H1 (cell line): ENCODE measurements around the gene SLFNL1. TPM values are rescaled to one million over a fixed set of nuclear protein-coding genes. Genes with fewer than 3 reads are reported as not detected.

Experiments
- CTCF ChIA-PET: fragments of 300-600 bp; sonication (Branson Sonifier 250); formaldehyde crosslinking; loops from one replicate; lab custom pipeline; 2021; ENCODE audit not compliant: partially characterized antibody; lab: Charles Lee
- POLR2A ChIA-PET: fragments of 300-600 bp; sonication (Branson Sonifier 250); formaldehyde crosslinking; loops from one replicate; lab custom pipeline; 2021; ENCODE audit warnings: inconsistent platforms; ENCODE audit not compliant: partially characterized antibody; lab: Charles Lee
- DNase-seq, 2 experiments: peaks; one replicate each; pipeline versions ENCODE4 v3.0.0 to v3.0.0-alpha.2; 2010 to 2022; ENCODE audit warnings: low spot score in 2 of 2, low read depth in 1 of 2, mixed read lengths in 1 of 2
- FAIRE-seq: peaks from 2 replicates; lab custom pipeline; 2011; peaks lifted over from hg19 to GRCh38; lab: Jason Lieb, UNC
- H2AFZ ChIP-seq: 2 replicates; pipeline ENCODE4 v1.8.1; 2012; ENCODE audit warnings: low read length, inconsistent platforms
- H2AK5ac ChIP-seq: 2 replicates; pipeline ENCODE4 v1.6.1; 2013; ENCODE audit warnings: low read depth, low read length
- H2BK120ac ChIP-seq: replicated peaks from 2 replicates; pipeline ENCODE3; 2013; ENCODE audit warnings: low read depth, low read length, inconsistent platforms
- H2BK12ac ChIP-seq: 2 replicates; pipeline ENCODE4 v1.6.1; 2013; ENCODE audit warnings: low read depth, low read length
- H2BK15ac ChIP-seq: 2 replicates; pipeline ENCODE4 v1.6.1; 2013; ENCODE audit warnings: low read length
- H2BK20ac ChIP-seq: 2 replicates; pipeline ENCODE4 v1.6.1; 2013; ENCODE audit warnings: low read length
- H2BK5ac ChIP-seq: 2 replicates; pipeline ENCODE4 v1.6.1; 2013; ENCODE audit warnings: low read depth, low read length
- H3K14ac ChIP-seq: 2 replicates; pipeline ENCODE4 v1.6.1; 2013; ENCODE audit warnings: inconsistent platforms; ENCODE audit not compliant: insufficient read length
- H3K18ac ChIP-seq: 2 replicates; pipeline ENCODE4 v1.6.1; 2013; ENCODE audit warnings: low read length; ENCODE audit errors: extremely low read depth
- H3K23ac ChIP-seq: 2 replicates; pipeline ENCODE4 v1.6.1; 2013; ENCODE audit warnings: inconsistent platforms; ENCODE audit not compliant: insufficient read length
- H3K23me2 ChIP-seq: 2 replicates; pipeline ENCODE4 v1.6.1; 2013; ENCODE audit warnings: low read depth, low read length
- H3K27ac ChIP-seq: 2 replicates; pipeline ENCODE4 v1.6.1; 2011; ENCODE audit warnings: low read depth, low read length, inconsistent platforms
- H3K27me3 ChIP-seq, 4 experiments: replicated peaks in 1 of 4; 1 replicate in 1 of 4; 2 replicates in 3 of 4; pipeline versions ENCODE4 v1.6.1 to v1.8.1; 2011 to 2013; ENCODE audit warnings: low read length in 3 of 4, mild to moderate bottlenecking in 3 of 4, inconsistent platforms in 2 of 4, mixed read lengths in 2 of 4, moderate library complexity in 1 of 4; ENCODE audit not compliant: control insufficient read depth in 3 of 4, insufficient read depth in 3 of 4; ENCODE audit errors: extremely low read depth in 1 of 4
- H3K36me3 ChIP-seq, 4 experiments: 2 replicates each; pipeline versions ENCODE4 v1.6.1 to v1.8.1; 2011 to 2013; ENCODE audit warnings: mild to moderate bottlenecking in 4 of 4, low read length in 3 of 4, moderate library complexity in 2 of 4, control low read depth in 1 of 4, inconsistent platforms in 1 of 4; ENCODE audit not compliant: insufficient read depth in 4 of 4, control insufficient read depth in 2 of 4
- H3K4ac ChIP-seq: replicated peaks from 2 replicates; pipeline ENCODE3; 2013; ENCODE audit warnings: low read length, low read depth, mixed read lengths, inconsistent platforms; ENCODE audit not compliant: insufficient read length
- H3K4me1 ChIP-seq, 4 experiments: replicated peaks in 1 of 4; 1 replicate in 1 of 4; 2 replicates in 3 of 4; pipeline versions ENCODE4 v1.6.1 to v1.8.1; 2011 to 2013; ENCODE audit warnings: low read length in 3 of 4, inconsistent platforms in 2 of 4, mixed read lengths in 1 of 4; ENCODE audit not compliant: insufficient read depth in 4 of 4, control insufficient read depth in 3 of 4
- H3K4me2 ChIP-seq, 2 experiments: 2 replicates each; pipeline versions ENCODE4 v1.6.1 to v1.8.1; 2011 to 2013; ENCODE audit warnings: low read depth in 2 of 2, low read length in 2 of 2, control low read depth in 1 of 2, inconsistent platforms in 1 of 2, mild to moderate bottlenecking in 1 of 2; ENCODE audit not compliant: insufficient read depth in 1 of 2
- H3K4me3 ChIP-seq, 4 experiments: fragments of 200-600, 300-600 bp in 1 of 4; sonication (generic), shearing (Covaris generic), sonication (Bioruptor Twin) in 1 of 4; 2 replicates each; pipeline versions ENCODE4 v1.5.1 to v1.8.1; 2011 to 2016; ENCODE audit warnings: low read length in 4 of 4, low read depth in 3 of 4, control low read depth in 2 of 4, inconsistent platforms in 2 of 4, mild to moderate bottlenecking in 2 of 4, mixed read lengths in 1 of 4, moderate library complexity in 1 of 4; ENCODE audit not compliant: insufficient read depth in 2 of 4; ENCODE audit errors: extremely low read depth in 1 of 4
- H3K56ac ChIP-seq: replicated peaks from 2 replicates; pipeline ENCODE3; 2013; ENCODE audit warnings: low read depth, mild to moderate bottlenecking, mixed read lengths, low read length, inconsistent platforms; ENCODE audit not compliant: insufficient read length
- H3K79me1 ChIP-seq: 2 replicates; pipeline ENCODE4 v1.6.1; 2013; ENCODE audit warnings: low read depth, low read length, control low read depth
- H3K79me2 ChIP-seq, 2 experiments: 2 replicates each; pipeline versions ENCODE4 v1.6.1 to v1.8.1; 2012 to 2013; ENCODE audit warnings: low read length in 2 of 2, mild to moderate bottlenecking in 2 of 2, inconsistent platforms in 1 of 2; ENCODE audit not compliant: insufficient read depth in 2 of 2, control insufficient read depth in 1 of 2
- H3K9ac ChIP-seq, 4 experiments: replicated peaks in 1 of 4; 1 replicate in 1 of 4; 2 replicates in 3 of 4; pipeline versions ENCODE4 v1.6.1 to v1.8.1; 2011 to 2013; ENCODE audit warnings: low read depth in 3 of 4, low read length in 3 of 4, control low read depth in 2 of 4, mild to moderate bottlenecking in 2 of 4, moderate library complexity in 2 of 4, inconsistent platforms in 1 of 4; ENCODE audit errors: extremely low read depth in 1 of 4
- H3K9me3 ChIP-seq, 2 experiments: 2 replicates each; pipeline versions ENCODE4 v1.6.1 to v1.8.1; 2012 to 2013; ENCODE audit warnings: mild to moderate bottlenecking in 2 of 2, moderate library complexity in 2 of 2, control low read depth in 1 of 2, inconsistent platforms in 1 of 2, low read depth in 1 of 2, low read length in 1 of 2, mixed read lengths in 1 of 2; ENCODE audit not compliant: insufficient read depth in 2 of 2
- H4K20me1 ChIP-seq, 2 experiments: replicated peaks in 1 of 2; 2 replicates each; pipeline versions ENCODE3 to v1.8.1; 2011 to 2013; ENCODE audit warnings: inconsistent platforms in 2 of 2, low read length in 2 of 2, mild to moderate bottlenecking in 1 of 2; ENCODE audit not compliant: insufficient read depth in 2 of 2, control insufficient read depth in 1 of 2
- H4K5ac ChIP-seq: 2 replicates; pipeline ENCODE4 v1.6.1; 2013; ENCODE audit warnings: low read length, low read depth, mixed read lengths, inconsistent platforms; ENCODE audit not compliant: insufficient read length
- H4K8ac ChIP-seq: 2 replicates; pipeline ENCODE4 v1.8.0; 2013; ENCODE audit warnings: mild to moderate bottlenecking, moderate library complexity, low read length, inconsistent platforms; ENCODE audit not compliant: insufficient read depth; ENCODE audit errors: extremely low read depth
- H4K91ac ChIP-seq: replicated peaks from 2 replicates; pipeline ENCODE3; 2013; ENCODE audit warnings: low read length, mixed read lengths, inconsistent platforms; ENCODE audit not compliant: insufficient read length
- FOSL1 ChIP-seq: IDR thresholded peaks from 2 replicates; pipeline ENCODE4 v1.6.1; 2011; ENCODE audit warnings: mild to moderate bottlenecking, low read depth, low read length, moderate library complexity; ENCODE audit not compliant: insufficient read depth
- JUN ChIP-seq: IDR thresholded peaks from 2 replicates; pipeline ENCODE4 v1.6.1; 2011; ENCODE audit warnings: low read depth, mild to moderate bottlenecking, improper control_type of control experiment, low read length
- KDM5A ChIP-seq: fragments of 200-600 bp; IDR thresholded peaks from 2 replicates; pipeline ENCODE4 v1.7.1; 2012; ENCODE audit warnings: mild to moderate bottlenecking, low read length, inconsistent platforms, mixed read lengths
- SAP30 ChIP-seq: fragments of 300-600 bp; sonication (generic); IDR thresholded peaks from 2 replicates; pipeline ENCODE4 v1.7.1; 2012; ENCODE audit warnings: low read length, moderate library complexity, mild to moderate bottlenecking, inconsistent platforms; ENCODE audit not compliant: insufficient read depth, insufficient replicate concordance
- SIN3A ChIP-seq, 2 experiments: IDR thresholded peaks in 1 of 2; conservative IDR thresholded peaks in 1 of 2; 2 replicates each; pipeline ENCODE4 v1.6.1; 2011 to 2012; ENCODE audit warnings: low read length in 2 of 2, improper control_type of control experiment in 1 of 2, low read depth in 1 of 2, mild to moderate bottlenecking in 1 of 2
- WGBS, 2 experiments: shearing (Covaris generic) in 1 of 2; methylation state at CpG; one replicate each; pipeline versions ENCODE4 v1.1.6 to v1.1.7; 2013 to 2015; ENCODE audit warnings: low lambda C conversion rate in 2 of 2, mixed read lengths in 2 of 2, inconsistent platforms in 1 of 2, low coverage in 1 of 2, missing lambda C conversion rate in 1 of 2; ENCODE audit not compliant: insufficient replicate concordance in 2 of 2, insufficient coverage in 1 of 2, insufficient read length in 1 of 2; ENCODE audit errors: extremely low coverage in 1 of 2, missing lambda C conversion rate in 1 of 2; 5-methylcytosine and 5-hydroxymethylcytosine counted together
- polyA plus RNA-seq, 7 experiments: library from polyadenylated mRNA; depleted of rRNA in 3 of 7; stranded (reverse) in 5 of 7; unstranded in 2 of 7; fragments of >200 nt in 5 of 7; fragments of 200-250 nt in 2 of 7; gene quantifications; 1 replicate in 5 of 7; 2 replicates in 1 of 7; 4 replicates in 1 of 7; pipeline versions ENCODE4 v1.2.1 to v1.2.3, GENCODE V29; 2011 to 2013; ENCODE audit warnings: missing spikeins in 2 of 7, mixed read lengths in 2 of 7
- total RNA-seq: library from RNA; stranded (reverse); fragmentation: NEBNext Ultra II Directional; extraction: Animal tissue kit (Norgen Biotek cat#: 25700); gene quantifications from 2 replicates; pipeline ENCODE4 v1.2.1, GENCODE V29; 2021

SLFNL1 gene
- total and polyA plus RNA-seq, 2 of the 8 experiments (the other 6 are each of a cell fraction or from before 2014, with no cell fraction given), result not detected

GRCh38 chr1:41006942-41007865 lies 14.3 kb downstream of the SLFNL1 start:
- Histone ChIP-seq H2AFZ (no peak overlapping the region), H3K23me2 (no peaks in the 10 kb centered on the region), H3K27me3 (no peaks in the 10 kb centered on the region), H3K56ac (no peak overlapping the region), H4K20me1 (peaks cover 0 to 12% of the 10 kb centered on the region in 2 experiments), H3K4me2 (no peak overlapping the region), H4K8ac (no peak overlapping the region), H3K23ac (no peak overlapping the region), H3K36me3 (peaks cover 60 to 97% (median 91%) of the 10 kb centered on the region in 4 experiments), H3K9ac (no peak overlapping the region; a peak in 1 of 7 replicates), H3K27ac (no peak overlapping the region), H4K5ac (no peak overlapping the region), H2BK20ac (no peak overlapping the region), H3K18ac (no peak overlapping the region), H3K79me2 (no peaks in the 10 kb centered on the region), H2BK12ac (no peak overlapping the region), H3K14ac (no peak overlapping the region), H3K4me3 (no peak overlapping the region), H3K9me3 (no peaks in the 10 kb centered on the region), H3K4ac (no peak overlapping the region), H4K91ac (peak overlapping the region; percentile 12), H3K79me1 (peaks cover 3% of the 10 kb centered on the region; the same call in 1 of the 2 replicates), H2AK5ac (no peak overlapping the region), H2BK120ac (no peak overlapping the region), H2BK15ac (no peak overlapping the region), H2BK5ac (peak overlapping the region; percentile 26), H3K4me1 (no peaks in the 10 kb centered on the region)
- POLR2A ChIA-PET, result interaction anchor here (0.7 to 1.2 kb wide), 2 partner anchors 13 to 22 kb away, joined by 3 to 4 read pairs; no protein-coding TSS in a partner anchor
- TF ChIP-seq SIN3A (conservative IDR thresholded peaks at IDR 0.05 in 1 of 2, IDR thresholded peaks at IDR 0.05 in 1 of 2; ENCODE audit: low read depth in 1 of 2, low read length in 2 of 2) (no peak), JUN (no peak), FOSL1 (no peak), KDM5A (no peak), SAP30 (no peak)
- WGBS, 2 experiments, result 92% methylated on average over 19 of the region's 19 CpGs; no CpG with 5 or more reads in 1 of the 2 experiments
- DNase-seq, result no peak
- no peak for FAIRE-seq
- CTCF ChIA-PET, result no interaction called here
